T47D (cell line): Measurements from ENCODE around the gene SLC30A1.
"Not testable (repeated sequence)": the region's sequence is repeated elsewhere in the genome, so short reads cannot be mapped to it uniquely, and the experiment has no call there.

Experiments
- DNase-seq, 2 experiments: peaks; one replicate each; pipeline versions ENCODE4 v3.0.0 to v3.0.0-alpha.2; 2011 to 2012; ENCODE audit warnings: low read depth in 1 of 2, low spot score in 1 of 2
- JUND ChIP-seq: IDR thresholded peaks from 2 replicates; pipeline ENCODE4 v1.6.1; 2012; ENCODE audit warnings: low read depth
- in situ Hi-C: cut with HindIII; loops from 2 replicates; pipeline ENCODE4 v1.10.0; 2016; ENCODE audit warnings: low sequenced_read_pairs, low pct_unique_long_range_greater_than_20kb

SLC30A1 gene

GRCh38 chr1:211587123-211587522 is 8.2 kb upstream of the SLC30A1 start:
- TF ChIP-seq JUND: no peak
- in situ Hi-C loops: no loop called here
- DNase-seq: no peak

GRCh38 chr1:211586538-211586937 is 7.6 kb upstream of the SLC30A1 start:
- in situ Hi-C loops: no loop called here
- no peak for TF ChIP-seq JUND
- DNase-seq: no peak

DNA sequence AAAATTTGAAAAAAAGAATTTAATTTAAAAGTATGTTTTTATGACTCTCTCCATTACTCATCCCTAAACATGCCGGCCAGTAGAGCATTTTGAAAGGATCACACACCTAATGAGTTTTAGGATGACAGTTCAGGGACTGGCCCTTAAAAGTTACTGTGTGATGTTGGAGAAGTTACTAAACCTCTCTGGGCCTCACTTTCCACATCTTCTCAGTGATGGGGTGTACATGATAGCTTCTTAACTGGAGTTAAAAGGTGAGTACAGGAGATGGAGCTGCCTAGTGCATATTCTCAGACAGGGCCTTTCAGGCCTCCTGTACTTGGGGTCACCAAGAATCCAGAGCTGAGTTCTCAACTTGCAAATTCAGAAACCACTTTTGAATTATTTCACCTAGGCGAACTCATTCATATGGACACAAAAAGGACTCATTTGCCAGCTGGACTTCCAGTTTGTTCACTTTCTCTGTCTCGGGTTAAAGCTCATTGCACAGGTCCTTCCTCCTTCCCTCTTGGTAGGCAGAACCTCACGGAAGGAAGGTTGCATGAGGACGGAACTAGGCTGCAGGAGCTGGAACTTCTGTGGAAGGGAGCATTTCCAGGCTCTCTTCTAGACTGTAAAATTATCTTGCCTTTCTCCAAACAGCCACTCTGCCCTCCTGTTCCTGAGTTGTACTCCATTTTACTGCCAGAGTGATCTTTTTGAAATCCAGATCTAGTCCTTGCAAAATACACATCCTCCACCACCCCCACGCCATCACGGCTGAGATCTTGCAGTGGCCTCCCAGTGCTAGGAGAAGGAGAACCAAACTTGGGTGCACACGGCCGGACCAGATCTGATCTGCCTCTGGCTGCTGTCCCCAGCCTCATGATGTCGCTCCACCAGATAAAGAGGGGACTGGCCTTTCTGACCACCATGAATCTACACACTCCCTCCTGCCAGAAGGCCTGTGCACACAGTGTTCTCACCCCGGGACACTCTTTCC is 4.3 kb upstream of the SLC30A1 start:
- no peak for TF ChIP-seq JUND
- in situ Hi-C loops: no loop called here
- DNase-seq: peak in 1 of 2 experiments; percentile 37

DNA sequence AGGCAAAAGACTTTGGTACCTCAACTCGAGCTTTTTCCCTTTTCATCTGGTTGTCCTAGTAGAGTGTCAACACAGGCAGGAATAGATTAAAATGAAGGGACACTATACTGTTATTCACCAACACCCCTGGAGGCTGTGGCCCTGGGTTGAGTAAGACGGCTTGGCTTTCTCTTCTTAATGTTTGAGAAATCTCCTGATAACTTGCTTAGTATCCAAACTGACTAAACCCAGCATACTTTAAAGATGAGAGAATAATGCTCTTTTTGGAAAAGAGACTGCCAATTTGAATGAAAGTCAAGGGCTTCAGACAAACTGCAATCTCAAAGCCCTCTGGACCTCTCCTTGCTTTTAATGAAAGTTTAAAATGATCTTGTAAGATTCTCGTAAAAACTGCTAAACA is 2.6 kb upstream of the SLC30A1 start:
- no peak for DNase-seq
- in situ Hi-C loops: no loop called here
- no peak for TF ChIP-seq JUND

DNA sequence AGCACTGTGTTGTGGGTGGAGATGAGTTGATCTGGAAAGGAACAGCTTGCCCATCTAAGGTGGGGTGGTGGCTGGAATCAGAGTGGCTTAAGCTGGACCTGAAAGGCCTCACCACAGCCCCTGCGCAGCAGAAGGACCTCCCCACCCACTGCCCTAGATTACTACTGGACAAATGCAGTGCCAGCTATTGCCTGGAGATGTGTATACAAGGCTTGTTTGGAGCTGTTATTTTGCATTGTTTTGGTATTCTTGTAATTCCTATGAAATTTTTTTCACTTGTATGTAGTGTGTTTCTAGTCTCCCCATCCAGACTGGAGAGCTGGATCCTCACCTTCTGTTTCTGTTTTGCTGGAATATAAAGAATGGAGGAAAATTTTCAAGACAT is 1.3 kb upstream of the SLC30A1 start:
- in situ Hi-C loops: no loop called here
- no peak for TF ChIP-seq JUND
- DNase-seq: no peak

DNA sequence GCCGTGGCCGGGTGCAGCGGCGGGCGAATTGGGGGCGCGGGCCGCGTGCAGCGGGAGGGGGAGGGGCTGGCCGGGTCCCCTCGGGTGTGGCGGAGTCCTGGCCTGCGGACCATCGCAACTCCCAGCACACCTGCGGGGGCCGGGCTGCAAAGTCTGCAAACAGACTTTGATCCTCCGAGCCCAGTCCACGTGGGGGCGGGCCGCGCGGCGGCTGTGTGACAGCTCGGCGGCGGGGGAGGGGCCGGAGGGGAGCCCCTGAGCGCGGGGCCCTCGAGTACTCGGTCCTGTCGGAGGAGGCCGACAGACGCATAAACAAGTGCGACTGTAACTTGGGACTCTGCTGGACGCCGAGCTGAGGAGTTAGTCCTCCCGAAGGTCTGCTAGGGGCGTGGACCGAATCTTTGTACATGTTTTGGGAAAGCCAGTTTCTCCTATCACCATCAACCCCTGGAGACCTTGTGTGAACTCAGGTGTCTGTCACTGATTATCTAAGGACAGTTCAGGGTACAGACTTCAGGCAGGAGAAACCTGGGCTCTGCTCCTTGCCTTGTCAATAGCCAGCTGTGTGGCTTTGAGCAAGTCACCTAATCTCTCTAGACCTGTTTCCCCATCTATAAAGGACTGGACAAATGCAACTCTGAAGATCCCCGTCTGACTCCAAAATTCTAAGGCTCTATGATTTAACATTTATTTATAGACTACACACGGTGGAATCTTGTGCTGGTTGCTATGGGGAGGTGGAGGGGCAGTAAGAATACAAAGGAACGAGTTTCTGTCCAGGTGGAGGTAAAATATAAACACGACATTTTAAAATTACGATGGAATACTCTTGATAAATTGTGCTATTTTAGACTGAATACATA is 710 bp upstream of the SLC30A1 start:
- TF ChIP-seq JUND: no peak
- in situ Hi-C loops: no loop called here
- peak in 1 of 2 experiments; percentile 78 for DNase-seq

DNA sequence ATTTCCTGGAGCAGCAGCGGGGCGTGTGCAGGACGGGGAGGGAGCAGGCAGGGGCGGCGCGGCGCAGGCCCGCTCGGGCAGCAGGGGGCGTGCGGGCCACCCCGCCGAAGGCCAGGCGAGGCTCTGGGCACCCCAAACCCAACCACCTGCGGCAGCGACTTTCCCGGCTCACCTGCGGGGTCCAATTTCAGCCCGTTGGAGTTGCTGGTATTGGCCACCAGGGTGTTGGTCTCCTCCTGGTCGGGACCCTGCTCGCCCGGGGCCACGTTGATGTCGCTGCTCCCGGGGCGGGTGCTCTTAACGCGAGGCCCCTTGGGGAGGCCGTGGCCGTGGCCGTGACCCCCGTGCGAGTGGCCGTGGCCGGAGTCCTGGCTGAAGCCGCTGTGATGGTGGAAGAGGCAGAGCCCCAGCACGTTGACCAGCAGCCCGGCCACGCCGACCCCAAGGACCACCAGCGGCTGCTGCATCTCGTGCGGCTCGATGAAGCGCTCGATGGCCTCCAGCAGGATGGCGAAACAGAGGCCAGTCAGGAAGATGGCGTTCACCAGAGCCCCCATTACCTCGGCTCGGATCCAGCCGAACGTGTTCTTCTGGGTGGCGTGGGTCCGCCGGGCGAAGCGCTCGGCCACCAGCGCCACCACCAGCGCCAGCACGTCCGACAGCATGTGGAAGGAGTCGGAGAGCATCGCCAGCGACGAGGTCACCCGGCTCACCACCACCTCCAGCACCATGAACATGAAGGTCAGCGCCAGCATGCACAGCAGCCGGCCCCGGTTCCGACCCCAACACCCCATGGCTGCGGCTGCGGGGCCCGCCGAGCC is 932 bp downstream of the SLC30A1 start:
- no peak for TF ChIP-seq JUND
- peak; percentile 81 to 87 for DNase-seq
- in situ Hi-C loops: no loop called here

DNA sequence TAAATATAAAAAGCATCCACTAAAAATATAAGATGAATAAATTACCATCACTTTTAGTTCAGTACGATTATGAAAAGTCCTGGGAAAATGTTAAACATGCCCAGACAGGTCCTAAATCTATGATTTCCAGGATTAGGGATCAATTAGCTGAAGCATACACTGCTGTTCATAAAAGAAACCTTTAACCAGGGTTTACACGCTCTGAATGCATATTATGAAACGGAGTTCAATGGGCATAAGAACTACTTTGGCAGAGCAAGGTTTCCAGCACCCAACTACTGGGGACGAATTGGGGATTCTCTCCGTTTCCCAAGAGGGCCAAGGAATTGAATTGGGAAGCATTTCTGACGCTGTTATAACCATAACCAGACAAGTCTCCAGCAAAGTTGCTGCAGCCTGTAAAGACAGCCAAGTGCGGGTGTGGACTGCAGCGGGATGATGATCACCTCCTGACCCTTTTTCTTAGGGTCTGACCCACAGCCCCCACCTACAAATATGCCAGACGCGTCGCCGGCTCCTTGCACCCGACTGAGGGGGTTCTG is 1.6 kb downstream of the SLC30A1 start:
- DNase-seq: peak in 1 of 2 experiments; percentile 30
- in situ Hi-C loops: no loop called here

DNA sequence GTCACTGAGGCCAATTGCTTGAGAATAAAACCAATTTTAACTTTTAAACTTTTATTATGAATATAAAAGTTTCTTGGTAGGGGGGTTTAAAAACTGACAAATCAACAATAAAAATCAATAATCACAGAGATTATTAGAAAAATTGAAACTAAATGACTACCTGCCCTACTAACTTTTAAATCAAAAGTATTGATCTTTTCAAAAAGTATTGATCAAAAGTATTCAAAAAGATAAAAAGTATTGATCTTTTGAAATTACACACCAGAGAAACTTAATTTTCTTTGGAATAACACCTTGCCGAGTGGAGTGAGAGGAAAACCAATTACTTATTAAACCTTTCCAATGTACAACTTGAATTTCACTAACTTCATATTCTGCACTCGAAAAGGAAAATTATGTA is 2.2 kb downstream of the SLC30A1 start:
- TF ChIP-seq JUND: no peak
- no peak for DNase-seq
- in situ Hi-C loops: no loop called here

More for the DNA sequence above, 1.6 kb downstream of the SLC30A1 start:
- TF ChIP-seq JUND: no peak

GRCh38 chr1:211574705-211575104 is 4.3 kb downstream of the SLC30A1 start:
- no peak for DNase-seq
- no peak for TF ChIP-seq JUND
- in situ Hi-C loops: no loop called here

DNA sequence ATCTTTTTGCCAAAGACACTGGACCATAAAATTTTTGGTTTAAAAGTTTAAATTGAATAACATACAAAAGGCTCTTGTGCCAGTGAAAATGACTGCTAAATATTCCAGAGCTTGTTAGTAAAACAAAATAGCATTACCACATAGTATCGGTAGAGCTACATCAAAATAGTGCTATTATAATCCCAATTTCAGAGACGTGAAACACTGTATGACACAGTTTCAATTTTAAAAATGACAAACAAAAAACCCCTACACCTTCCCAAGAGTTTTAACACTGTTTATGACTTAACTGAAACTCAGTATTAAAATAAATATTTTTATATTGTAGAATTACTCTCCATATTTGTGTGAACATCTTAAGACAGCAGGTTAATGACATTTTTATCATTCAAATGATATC is 7.0 kb downstream of the SLC30A1 start:
- TF ChIP-seq JUND: no peak
- in situ Hi-C loops: no loop called here
- no peak for DNase-seq

DNA sequence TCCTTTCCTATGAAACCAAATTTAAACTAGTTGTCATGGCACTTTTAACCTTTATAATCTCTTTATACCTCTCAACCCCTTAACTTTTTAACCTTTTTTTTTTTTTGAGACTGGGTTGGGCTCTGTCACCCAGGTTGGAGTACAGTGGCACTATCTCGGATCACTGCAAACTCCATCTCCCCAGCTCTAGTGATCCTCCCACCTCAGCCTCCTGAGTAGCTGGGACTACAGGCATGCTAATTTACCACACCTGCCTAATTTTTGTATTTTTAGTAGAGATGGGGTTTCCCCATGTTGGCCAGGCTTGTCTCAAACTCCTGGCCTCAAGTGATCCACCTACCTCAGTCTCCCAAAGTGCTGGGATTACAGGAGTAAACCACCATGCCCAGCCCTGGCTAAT is 8.6 kb downstream of the SLC30A1 start:
- in situ Hi-C loops: not testable (repeated sequence)

More for the DNA sequence above, 8.6 kb downstream of the SLC30A1 start:
- DNase-seq: not testable (repeated sequence)
